MM.1S (cell line): Measurements from ENCODE around the gene CFAP54.

ENCODE experiments used
- DNase-seq: peaks from one replicate; pipeline ENCODE4 v3.0.0-alpha.2; 2015
- H2AFZ ChIP-seq: fragments of 300-600 bp; sonication (generic); 2 replicates; pipeline ENCODE4 v1.6.0; 2016; ENCODE audit warnings: antibody characterized with exemption, low read length
- H3F3A ChIP-seq: fragments of 300-600 bp; sonication (generic); 2 replicates; pipeline ENCODE4 v1.6.1; 2016; ENCODE audit warnings: mild to moderate bottlenecking, antibody characterized with exemption, low read length, moderate library complexity, mixed read lengths; ENCODE audit not compliant: insufficient read depth
- H3K27ac ChIP-seq: fragments of 300-600 bp; sonication (generic); 2 replicates; pipeline ENCODE4 v1.5.1; 2016; ENCODE audit warnings: mild to moderate bottlenecking, low read length
- H3K27me3 ChIP-seq: fragments of 300-600 bp; sonication (generic); replicated peaks from 2 replicates; pipeline ENCODE4 v1.6.0; 2016; ENCODE audit warnings: low read length; ENCODE audit not compliant: insufficient read depth
- H3K36me3 ChIP-seq: fragments of 300-600 bp; sonication (generic); replicated peaks from 2 replicates; pipeline ENCODE4 v1.6.1; 2016; ENCODE audit warnings: mild to moderate bottlenecking, low read length, mixed read lengths; ENCODE audit not compliant: insufficient read depth
- H3K4me1 ChIP-seq: fragments of 300-600 bp; sonication (generic); 2 replicates; pipeline ENCODE4 v1.6.1; 2016; ENCODE audit warnings: low read length, mixed read lengths
- H3K4me2 ChIP-seq: fragments of 300-600 bp; sonication (generic); 2 replicates; pipeline ENCODE4 v1.6.0; 2016; ENCODE audit warnings: low read depth, low read length
- H3K4me3 ChIP-seq: fragments of 300-600 bp; sonication (generic); 2 replicates; pipeline ENCODE4 v1.5.1; 2016; ENCODE audit warnings: low read length, mixed read lengths
- H3K79me2 ChIP-seq: fragments of 300-600 bp; sonication (generic); 2 replicates; pipeline ENCODE4 v1.6.1; 2016; ENCODE audit warnings: mixed run types, low read length, mixed read lengths
- H3K9ac ChIP-seq: fragments of 300-600 bp; sonication (generic); 2 replicates; pipeline ENCODE4 v1.6.1; 2016; ENCODE audit warnings: low read length, mixed read lengths
- H3K9me2 ChIP-seq: fragments of 300-600 bp; sonication (generic); replicated peaks from 2 replicates; pipeline ENCODE4 v1.6.1; 2016; ENCODE audit warnings: mild to moderate bottlenecking, low read length, mixed read lengths; ENCODE audit not compliant: insufficient read depth
- H3K9me3 ChIP-seq: fragments of 300-600 bp; sonication (generic); replicated peaks from 2 replicates; pipeline ENCODE4 v1.6.1; 2016; ENCODE audit warnings: mild to moderate bottlenecking, low read length, mixed read lengths; ENCODE audit not compliant: insufficient read depth
- H4K20me1 ChIP-seq: fragments of 300-600 bp; sonication (generic); 2 replicates; pipeline ENCODE4 v1.6.1; 2016; ENCODE audit warnings: mild to moderate bottlenecking, low read length, moderate library complexity, mixed read lengths; ENCODE audit not compliant: insufficient read depth
- EZH2 ChIP-seq: fragments of 300-600 bp; sonication (generic); optimal IDR thresholded peaks from 2 replicates; pipeline ENCODE3; 2017; ENCODE audit warnings: low read depth, mild to moderate bottlenecking, antibody characterized with exemption, low read length, mixed read lengths
- EZH2phosphoT487 ChIP-seq: fragments of 300-600 bp; sonication (generic); IDR thresholded peaks from 2 replicates; pipeline ENCODE4 v1.6.1; 2018; ENCODE audit warnings: antibody characterized with exemption, low read length
- TF ChIP-seq, protein P1 (sequence below): fragments of 300-600 bp; sonication (generic); IDR thresholded peaks from 2 replicates; pipeline ENCODE4 v1.5.1; 2016; ENCODE audit warnings: antibody characterized with exemption, low read length, mixed read lengths

Gene CFAP54

DNA sequence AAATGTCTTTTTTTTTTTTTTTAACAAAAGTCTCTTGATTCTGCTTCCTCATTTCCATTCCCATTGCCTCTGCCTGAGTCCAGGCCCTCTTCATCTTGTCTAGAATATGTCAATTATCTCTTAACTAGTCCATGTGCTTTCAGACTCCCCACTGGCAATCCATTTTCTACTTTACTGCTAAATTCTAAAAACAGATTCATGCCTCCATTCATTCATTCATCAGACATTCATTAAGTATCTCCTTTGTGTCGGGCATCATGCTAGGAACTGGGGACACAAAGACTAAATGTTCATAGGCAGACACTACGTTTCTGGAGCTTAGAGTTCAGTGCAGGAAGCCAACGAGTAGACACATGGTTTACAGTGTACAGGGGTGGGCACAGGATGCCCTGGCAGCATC, 408.0 kb downstream of the CFAP54 start:
- Histone ChIP-seq H3F3A (no peaks in the 10 kb centered on the region), H3K27me3 (no peaks in the 10 kb centered on the region), H3K27ac (no peak overlapping the region), H2AFZ (no peak overlapping the region), H3K4me2 (no peak overlapping the region), H3K9ac (no peak overlapping the region), H3K79me2 (no peaks in the 10 kb centered on the region), H4K20me1 (no peaks in the 10 kb centered on the region), H3K36me3 (no peaks in the 10 kb centered on the region), H3K4me3 (no peak overlapping the region), H3K4me1 (no peaks in the 10 kb centered on the region), H3K9me2 (no peaks in the 10 kb centered on the region), H3K9me3 (no peaks in the 10 kb centered on the region)
- DNase-seq: no peak
- no peak for TF ChIP-seq EZH2phosphoT487
- TF ChIP-seq EZH2: no peak
- TF ChIP-seq, protein P1, sequence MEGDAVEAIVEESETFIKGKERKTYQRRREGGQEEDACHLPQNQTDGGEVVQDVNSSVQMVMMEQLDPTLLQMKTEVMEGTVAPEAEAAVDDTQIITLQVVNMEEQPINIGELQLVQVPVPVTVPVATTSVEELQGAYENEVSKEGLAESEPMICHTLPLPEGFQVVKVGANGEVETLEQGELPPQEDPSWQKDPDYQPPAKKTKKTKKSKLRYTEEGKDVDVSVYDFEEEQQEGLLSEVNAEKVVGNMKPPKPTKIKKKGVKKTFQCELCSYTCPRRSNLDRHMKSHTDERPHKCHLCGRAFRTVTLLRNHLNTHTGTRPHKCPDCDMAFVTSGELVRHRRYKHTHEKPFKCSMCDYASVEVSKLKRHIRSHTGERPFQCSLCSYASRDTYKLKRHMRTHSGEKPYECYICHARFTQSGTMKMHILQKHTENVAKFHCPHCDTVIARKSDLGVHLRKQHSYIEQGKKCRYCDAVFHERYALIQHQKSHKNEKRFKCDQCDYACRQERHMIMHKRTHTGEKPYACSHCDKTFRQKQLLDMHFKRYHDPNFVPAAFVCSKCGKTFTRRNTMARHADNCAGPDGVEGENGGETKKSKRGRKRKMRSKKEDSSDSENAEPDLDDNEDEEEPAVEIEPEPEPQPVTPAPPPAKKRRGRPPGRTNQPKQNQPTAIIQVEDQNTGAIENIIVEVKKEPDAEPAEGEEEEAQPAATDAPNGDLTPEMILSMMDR: no peak

DNA sequence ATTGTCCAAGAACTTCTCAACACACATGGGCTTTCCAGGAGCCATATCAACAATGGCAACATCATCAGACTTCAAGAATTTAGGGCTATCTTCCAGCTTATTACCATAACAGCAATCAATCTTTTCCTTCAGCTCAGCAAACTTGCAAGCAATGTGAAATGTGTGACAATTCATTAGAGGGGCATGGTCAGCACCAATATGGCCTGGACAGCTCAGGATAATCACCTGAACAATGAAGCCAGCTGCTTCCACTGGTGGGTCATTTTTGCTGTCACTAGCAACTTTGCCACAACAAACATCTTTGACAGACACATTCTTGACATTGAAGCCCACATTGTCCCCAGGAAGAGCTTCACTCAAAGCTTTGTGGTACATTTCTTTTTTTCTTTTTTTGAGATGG, 411.8 kb downstream of the CFAP54 start:
- no peak overlapping the region for H3K4me2 ChIP-seq
- no peak overlapping the region for H3K27ac ChIP-seq
- H3K9me3 ChIP-seq: no peaks in the 10 kb centered on the region
- no peaks in the 10 kb centered on the region for H4K20me1 ChIP-seq
- H3F3A ChIP-seq: no peaks in the 10 kb centered on the region
- no peaks in the 10 kb centered on the region for H3K9me2 ChIP-seq
- no peak overlapping the region for H2AFZ ChIP-seq
- H3K36me3 ChIP-seq: no peaks in the 10 kb centered on the region
- H3K79me2 ChIP-seq: no peaks in the 10 kb centered on the region
- TF ChIP-seq, protein P1: no peak
- TF ChIP-seq EZH2phosphoT487 (no peak), EZH2 (no peak)
- no peaks in the 10 kb centered on the region for H3K27me3 ChIP-seq
- H3K4me3 ChIP-seq: no peak overlapping the region
- no peak for DNase-seq
- H3K9ac ChIP-seq: no peak overlapping the region
- no peaks in the 10 kb centered on the region for H3K4me1 ChIP-seq

DNA sequence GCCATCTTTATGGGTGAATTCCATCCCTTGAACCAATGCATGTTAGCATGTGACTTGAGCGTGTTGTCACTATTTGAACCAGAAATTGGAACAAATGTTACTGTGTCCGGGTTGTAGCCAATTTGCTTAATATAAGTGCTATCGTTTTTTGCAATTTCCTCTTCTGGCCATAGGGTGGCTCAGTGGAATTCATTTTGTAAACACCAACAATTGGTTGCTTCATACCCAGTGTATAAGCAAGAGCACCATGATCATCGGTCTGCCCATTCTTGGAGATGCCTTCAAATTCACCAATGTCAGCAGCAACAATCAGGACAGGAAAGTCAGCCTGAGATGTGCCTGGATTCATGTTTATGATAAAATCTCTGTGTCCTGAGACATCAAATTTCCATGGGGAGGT, 412.7 kb downstream of the CFAP54 start:
- H3K9me2 ChIP-seq: no peaks in the 10 kb centered on the region
- no peaks in the 10 kb centered on the region for H3K79me2 ChIP-seq
- no peaks in the 10 kb centered on the region for H3K27me3 ChIP-seq
- no peak for TF ChIP-seq EZH2
- TF ChIP-seq, protein P1: peak; percentile 16; the same call in 1 of the 2 replicates
- H2AFZ ChIP-seq: no peak overlapping the region
- H3K4me1 ChIP-seq: peaks cover 3% of the 10 kb centered on the region; the same call in 1 of the 2 replicates
- DNase-seq: peak; percentile 12
- H3K4me3 ChIP-seq: no peak overlapping the region
- no peak overlapping the region for H3K27ac ChIP-seq
- H3F3A ChIP-seq: no peaks in the 10 kb centered on the region
- no peak overlapping the region for H3K9ac ChIP-seq
- no peaks in the 10 kb centered on the region for H4K20me1 ChIP-seq
- no peaks in the 10 kb centered on the region for H3K36me3 ChIP-seq
- H3K9me3 ChIP-seq: no peaks in the 10 kb centered on the region
- H3K4me2 ChIP-seq: no peak overlapping the region

DNA sequence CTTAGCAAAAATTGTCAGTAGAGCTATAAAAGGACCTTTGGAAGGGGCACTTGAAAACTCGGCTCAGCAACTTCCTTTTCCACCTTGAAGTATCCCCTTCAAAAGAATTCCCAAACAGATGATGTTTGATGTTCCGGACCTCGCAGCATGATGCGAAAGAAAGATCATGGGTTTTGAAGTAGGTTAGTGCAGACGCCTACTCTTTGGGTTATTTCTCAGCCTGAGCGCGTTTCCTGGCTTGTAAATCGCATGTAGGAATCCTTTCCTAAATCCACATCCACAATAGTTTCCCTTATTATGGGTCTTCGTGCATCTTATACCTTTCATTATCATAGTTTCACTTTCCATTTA, 417.1 kb downstream of the CFAP54 start:
- Histone ChIP-seq H3K27me3 (no peaks in the 10 kb centered on the region), H3K27ac (peak overlapping the region; percentile 73), H4K20me1 (no peaks in the 10 kb centered on the region), H3K36me3 (no peaks in the 10 kb centered on the region), H3K9me2 (no peaks in the 10 kb centered on the region), H3K9ac (peak overlapping the region; percentile 80), H3K9me3 (no peaks in the 10 kb centered on the region), H3K79me2 (peaks cover 36% of the 10 kb centered on the region), H3F3A (peaks cover 6% of the 10 kb centered on the region), H3K4me1 (peaks cover 9% of the 10 kb centered on the region; the same call in 1 of the 2 replicates), H2AFZ (peak overlapping the region; percentile 96), H3K4me3 (peak overlapping the region; percentile 84), H3K4me2 (peak overlapping the region; percentile 74)
- TF ChIP-seq, protein P1: no peak
- TF ChIP-seq EZH2phosphoT487: no peak
- TF ChIP-seq EZH2: no peak
- no peak for DNase-seq
